GM12878 (cell line): ENCODE results near the gene KCNJ16. TPM values are rescaled to one million over a fixed set of nuclear protein-coding genes. Genes with fewer than 3 reads are reported as not detected.

ENCODE experiments used
- ATAC-seq: fragments of 200-7000 bp; cut with Tn5 transposase; 3 replicates; pipeline ENCODE4 v1.9.1; 2020; ENCODE audit warnings: mild to moderate bottlenecking, moderate library complexity
- BruUV-seq: library from RNA; stranded (reverse); fragments of 400-500 nt; replicated peaks from 2 replicates; lab custom pipeline; 2021; lab: Mats Ljungman, UMichigan
- CTCF ChIA-PET: fragments of 300-600 bp; sonication (Branson Sonifier 250); formaldehyde crosslinking; extraction: SDS; loops from one replicate; lab custom pipeline; 2021; ENCODE audit warnings: inconsistent platforms; lab: Yijun Ruan, JAX
- POLR2A ChIA-PET: fragments of 350-600 bp; formaldehyde crosslinking; extraction: SDS; loops from one replicate; lab custom pipeline; 2021; ENCODE audit warnings: inconsistent platforms; lab: Charles Lee
- RAD21 ChIA-PET: fragments of 300-600 bp; sonication (Branson Sonifier 250); formaldehyde crosslinking; loops from one replicate; lab custom pipeline; 2023; ENCODE audit warnings: antibody characterized with exemption; ENCODE audit not compliant: unreplicated experiment; lab: Charles Lee
- SMC1A ChIA-PET: fragments of 300-600 bp; sonication (Branson Sonifier 250); formaldehyde crosslinking; loops from one replicate; lab custom pipeline; 2023; ENCODE audit not compliant: unreplicated experiment, uncharacterized antibody; lab: Charles Lee
- DNase-seq: peaks from one replicate; pipeline ENCODE4 v3.0.0-alpha.2; 2011; ENCODE audit warnings: low read depth, low spot score
- FAIRE-seq: peaks from 3 replicates; lab custom pipeline; 2011; peaks lifted over from hg19 to GRCh38; lab: Jason Lieb, UNC
- H2AFZ ChIP-seq: 2 replicates; pipeline ENCODE4 v1.6.0; 2011; ENCODE audit warnings: low read depth, low read length, control low read depth; ENCODE audit not compliant: control insufficient read depth
- H3K27ac ChIP-seq: 2 replicates; pipeline ENCODE4 v1.5.1; 2011; ENCODE audit warnings: control low read depth; ENCODE audit not compliant: control insufficient read depth, insufficient read depth
- H3K27me3 ChIP-seq, 2 experiments: replicated peaks in 1 of 2; 2 replicates each; pipeline versions ENCODE4 v1.6.0 to v1.6.1; 2011; ENCODE audit warnings: low read length in 1 of 2; ENCODE audit not compliant: control insufficient read depth in 2 of 2, insufficient read depth in 2 of 2
- H3K36me3 ChIP-seq, 2 experiments: 2 replicates each; pipeline ENCODE4 v1.5.1; 2011; ENCODE audit warnings: low read length in 1 of 2; ENCODE audit not compliant: control insufficient read depth in 2 of 2, insufficient read depth in 2 of 2
- H3K4me1 ChIP-seq: 2 replicates; pipeline ENCODE4 v1.6.1; 2011; ENCODE audit warnings: mild to moderate bottlenecking, low read length, moderate library complexity, mixed read lengths; ENCODE audit not compliant: control insufficient read depth, insufficient read depth
- H3K4me2 ChIP-seq: 2 replicates; pipeline ENCODE4 v1.6.0; 2011; ENCODE audit warnings: control low read depth; ENCODE audit not compliant: control insufficient read depth, insufficient read depth
- H3K4me3 ChIP-seq: fragments of 200-600 bp; sonication (generic); 2 replicates; pipeline ENCODE4 v1.5.1; 2016
- H3K79me2 ChIP-seq: 2 replicates; pipeline ENCODE4 v1.6.0; 2011; ENCODE audit warnings: low read length; ENCODE audit not compliant: control insufficient read depth, insufficient read depth
- H3K9ac ChIP-seq: 2 replicates; pipeline ENCODE4 v1.8.0; 2011; ENCODE audit warnings: low read length, control low read depth, mixed read lengths; ENCODE audit not compliant: control insufficient read depth, insufficient read depth
- H3K9me3 ChIP-seq: replicated peaks from 3 replicates; pipeline ENCODE4 v1.5.1; 2011; ENCODE audit warnings: mild to moderate bottlenecking, low read length; ENCODE audit not compliant: control insufficient read depth, insufficient read depth
- H4K20me1 ChIP-seq: 2 replicates; pipeline ENCODE4 v1.6.0; 2011; ENCODE audit not compliant: control insufficient read depth, insufficient read depth
- BACH1 ChIP-seq: fragments of 450-650 bp; IDR thresholded peaks from 2 replicates; pipeline ENCODE4 v1.6.1; 2017; ENCODE audit warnings: mild to moderate bottlenecking, borderline replicate concordance
- BCL11A ChIP-seq: IDR thresholded peaks from 2 replicates; pipeline ENCODE4 v1.6.1; 2011; ENCODE audit warnings: low read depth, low read length
- BCL3 ChIP-seq: IDR thresholded peaks from 2 replicates; pipeline ENCODE4 v1.6.1; 2011; ENCODE audit warnings: borderline replicate concordance, low read depth, mild to moderate bottlenecking, moderate library complexity, low read length; ENCODE audit not compliant: insufficient read depth, poor library complexity, severe bottlenecking
- CREM ChIP-seq: IDR thresholded peaks from 2 replicates; pipeline ENCODE4 v1.6.1; 2014; ENCODE audit warnings: antibody characterized with exemption, low read depth
- EP300 ChIP-seq, 2 experiments: fragments of 150-350 bp in 1 of 2; IDR thresholded peaks; 2 replicates each; pipeline ENCODE4 v1.6.1; 2011 to 2012; ENCODE audit warnings: low read depth in 2 of 2, low read length in 2 of 2, borderline replicate concordance in 1 of 2, improper control_type of control experiment in 1 of 2, inconsistent platforms in 1 of 2; ENCODE audit not compliant: control insufficient read depth in 1 of 2
- IRF4 ChIP-seq: IDR thresholded peaks from 2 replicates; pipeline ENCODE4 v1.6.1; 2011; ENCODE audit warnings: low read depth, low read length
- MXI1 ChIP-seq: fragments of 150-350 bp; IDR thresholded peaks from 2 replicates; pipeline ENCODE4 v1.6.1; 2011; ENCODE audit warnings: low read depth, mild to moderate bottlenecking, inconsistent platforms, low read length, improper control_type of control experiment
- MYB ChIP-seq: fragments of 150-350 bp; IDR thresholded peaks from 2 replicates; pipeline ENCODE4 v1.6.1; 2014; ENCODE audit warnings: mild to moderate bottlenecking, low read depth, low read length, borderline replicate concordance
- NFXL1 ChIP-seq: fragments of 450-650 bp; IDR thresholded peaks from 2 replicates; pipeline ENCODE4 v1.6.1; 2017; ENCODE audit warnings: antibody characterized with exemption, mild to moderate bottlenecking, borderline replicate concordance
- PAX8 ChIP-seq: fragments of 450-650 bp; IDR thresholded peaks from 2 replicates; pipeline ENCODE4 v1.6.1; 2017; ENCODE audit warnings: mild to moderate bottlenecking, moderate library complexity
- RCOR1 ChIP-seq: conservative IDR thresholded peaks from 2 replicates; pipeline ENCODE4 v1.6.1; 2012; ENCODE audit warnings: low read depth, low read length, improper control_type of control experiment
- SMARCA5 ChIP-seq: fragments of 450-650 bp; IDR thresholded peaks from 2 replicates; pipeline ENCODE4 v1.6.1; 2017; ENCODE audit warnings: mild to moderate bottlenecking
- whole genome bisulfite sequencing: methylation state at CpG from one replicate; pipeline ENCODE4 v1.1.6; 2016; ENCODE audit warnings: low lambda C conversion rate; ENCODE audit not compliant: insufficient replicate concordance, insufficient coverage; ENCODE audit errors: missing lambda C conversion rate; 5-methylcytosine and 5-hydroxymethylcytosine counted together
- in situ Hi-C: fragments of 300-500 bp; cut with MboI; formaldehyde crosslinking; loops from 9 replicates; pipeline ENCODE4 v1.14.3; 2018; ENCODE audit warnings: mixed read lengths
- intact Hi-C: fragments of 100-400 bp; cut with micrococcal nuclease; formaldehyde crosslinking; loops from one replicate; pipeline ENCODE4 v1.14.2; 2022; ENCODE audit not compliant: unreplicated experiment
- polyA plus RNA-seq, 11 experiments: library from polyadenylated mRNA; depleted of rRNA in 4 of 11; unstranded in 6 of 11; stranded (reverse) in 5 of 11; fragments of >200 nt; fragmentation: Nextera tagmentation in 4 of 11; fragmentation: Illumina TruSeq in 1 of 11; extraction: Ambion mirVana in 4 of 11; extraction: Trizol in 1 of 11; gene quantifications; 1 replicate in 1 of 11; 2 replicates in 10 of 11; pipeline versions ENCODE4 v1.2.1 to v1.2.3, GENCODE V29; 2011 to 2016; ENCODE audit warnings: inconsistent platforms in 2 of 11, missing spikeins in 2 of 11, low read depth in 1 of 11
- total RNA-seq, 4 experiments: library from RNA; depleted of rRNA in 3 of 4; stranded (reverse); fragments of >200 nt in 3 of 4; fragmentation: Illumina TruSeq in 1 of 4; extraction: Trizol in 1 of 4; gene quantifications; 2 replicates each; pipeline versions ENCODE4 v1.2.1 to v1.2.3, GENCODE V29; 2013 to 2021
- TF ChIP-seq, protein P1 (sequence below): IDR thresholded peaks from 2 replicates; pipeline ENCODE4 v1.6.1; 2011; ENCODE audit warnings: low read depth, low read length, improper control_type of control experiment, borderline replicate concordance
- TF ChIP-seq, protein P2 (sequence below): fragments of 150-350 bp; IDR thresholded peaks from 2 replicates; pipeline ENCODE4 v1.6.1; 2014; ENCODE audit warnings: mild to moderate bottlenecking, low read depth, low read length
- TF ChIP-seq, protein P3 (sequence below): fragments of 450-650 bp; IDR thresholded peaks from 2 replicates; pipeline ENCODE4 v1.6.1; 2017; ENCODE audit warnings: mild to moderate bottlenecking, moderate library complexity

The KCNJ16 gene
- total and polyA plus RNA-seq, 10 of the 15 experiments (the other 5 are each of a cell fraction or from before 2014, with no cell fraction given) = 0.08 to 0.24 (median 0.20) TPM; not detected in 7

- TF ChIP-seq MXI1 (no peak), BACH1 (no peak), EP300 (IDR thresholded peaks at IDR 0.05; ENCODE audit: borderline replicate concordance in 1 of 2, control insufficient read depth in 1 of 2, low read depth in 2 of 2, low read length in 2 of 2) (no peak), RCOR1 (no peak), NFXL1 (no peak), CREM (no peak), BCL11A (no peak)
- TF ChIP-seq, protein P1, sequence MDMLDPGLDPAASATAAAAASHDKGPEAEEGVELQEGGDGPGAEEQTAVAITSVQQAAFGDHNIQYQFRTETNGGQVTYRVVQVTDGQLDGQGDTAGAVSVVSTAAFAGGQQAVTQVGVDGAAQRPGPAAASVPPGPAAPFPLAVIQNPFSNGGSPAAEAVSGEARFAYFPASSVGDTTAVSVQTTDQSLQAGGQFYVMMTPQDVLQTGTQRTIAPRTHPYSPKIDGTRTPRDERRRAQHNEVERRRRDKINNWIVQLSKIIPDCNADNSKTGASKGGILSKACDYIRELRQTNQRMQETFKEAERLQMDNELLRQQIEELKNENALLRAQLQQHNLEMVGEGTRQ = no peak
- TF ChIP-seq, protein P2, sequence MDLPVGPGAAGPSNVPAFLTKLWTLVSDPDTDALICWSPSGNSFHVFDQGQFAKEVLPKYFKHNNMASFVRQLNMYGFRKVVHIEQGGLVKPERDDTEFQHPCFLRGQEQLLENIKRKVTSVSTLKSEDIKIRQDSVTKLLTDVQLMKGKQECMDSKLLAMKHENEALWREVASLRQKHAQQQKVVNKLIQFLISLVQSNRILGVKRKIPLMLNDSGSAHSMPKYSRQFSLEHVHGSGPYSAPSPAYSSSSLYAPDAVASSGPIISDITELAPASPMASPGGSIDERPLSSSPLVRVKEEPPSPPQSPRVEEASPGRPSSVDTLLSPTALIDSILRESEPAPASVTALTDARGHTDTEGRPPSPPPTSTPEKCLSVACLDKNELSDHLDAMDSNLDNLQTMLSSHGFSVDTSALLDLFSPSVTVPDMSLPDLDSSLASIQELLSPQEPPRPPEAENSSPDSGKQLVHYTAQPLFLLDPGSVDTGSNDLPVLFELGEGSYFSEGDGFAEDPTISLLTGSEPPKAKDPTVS = no peak
Measured at GRCh38 chr17:70067134-70067533, 7.9 kb upstream of the KCNJ16 start (continued).

DNA sequence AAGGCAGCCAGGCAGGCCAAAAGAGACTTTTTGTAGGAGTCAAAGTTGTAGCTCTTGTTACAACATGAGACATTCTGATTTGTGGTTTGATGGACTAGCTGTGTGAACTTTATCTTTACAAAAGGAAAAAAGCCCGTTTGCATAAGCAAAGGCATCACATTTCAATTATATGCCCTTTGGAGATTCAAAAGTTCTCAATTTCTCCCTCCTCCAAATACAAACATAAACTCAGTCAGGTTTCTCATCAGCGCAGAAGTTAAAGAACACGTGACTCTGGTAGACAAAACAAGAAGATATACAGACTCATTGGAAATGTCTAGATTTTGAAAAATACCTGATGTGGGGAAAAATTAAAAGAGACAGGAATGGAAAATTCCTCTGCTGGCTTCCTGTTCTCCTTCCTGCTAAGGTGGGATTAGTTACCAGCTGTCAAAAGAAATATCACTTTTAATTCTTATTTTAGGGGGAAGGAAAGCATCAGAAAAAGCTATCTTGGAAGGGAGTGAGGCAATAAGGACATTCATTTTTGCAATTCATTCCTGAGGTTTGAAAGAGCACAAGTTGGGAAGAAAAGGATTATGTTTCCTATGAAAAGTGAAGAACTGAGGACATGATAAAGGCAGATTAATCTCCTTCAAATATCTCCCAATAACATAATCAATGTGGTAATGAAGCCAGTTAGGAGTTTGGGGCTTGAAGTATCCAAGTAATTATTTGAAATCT, 4.6 kb upstream of the KCNJ16 start:
- Histone ChIP-seq H3K4me2 (no peak overlapping the region), H2AFZ (no peak overlapping the region), H3K79me2 (no peaks in the 10 kb centered on the region), H3K4me1 (no peaks in the 10 kb centered on the region), H3K36me3 (no peaks in the 10 kb centered on the region), H3K9ac (no peak overlapping the region), H3K27ac (no peak overlapping the region), H3K4me3 (no peak overlapping the region), H4K20me1 (no peaks in the 10 kb centered on the region), H3K27me3 (no peaks in the 10 kb centered on the region), H3K9me3 (no peaks in the 10 kb centered on the region)
- ATAC-seq (no peak), DNase-seq (no peak), FAIRE-seq (no peak)
- no TSS peak for BruUV-seq
- in situ Hi-C loops (no loop called here), intact Hi-C loops (no loop called here)
- RAD21 ChIA-PET = no interaction called here
- POLR2A ChIA-PET = no interaction called here
- 22% methylated on average over 3 of the region's 3 CpGs for WGBS
- SMC1A ChIA-PET = interaction anchor here (0.6 to 0.8 kb wide), 2 partner anchors 8 to 16 kb away, joined by 3 to 4 read pairs; no protein-coding TSS in a partner anchor
- CTCF ChIA-PET = no interaction called here
- TF ChIP-seq, protein P3, sequence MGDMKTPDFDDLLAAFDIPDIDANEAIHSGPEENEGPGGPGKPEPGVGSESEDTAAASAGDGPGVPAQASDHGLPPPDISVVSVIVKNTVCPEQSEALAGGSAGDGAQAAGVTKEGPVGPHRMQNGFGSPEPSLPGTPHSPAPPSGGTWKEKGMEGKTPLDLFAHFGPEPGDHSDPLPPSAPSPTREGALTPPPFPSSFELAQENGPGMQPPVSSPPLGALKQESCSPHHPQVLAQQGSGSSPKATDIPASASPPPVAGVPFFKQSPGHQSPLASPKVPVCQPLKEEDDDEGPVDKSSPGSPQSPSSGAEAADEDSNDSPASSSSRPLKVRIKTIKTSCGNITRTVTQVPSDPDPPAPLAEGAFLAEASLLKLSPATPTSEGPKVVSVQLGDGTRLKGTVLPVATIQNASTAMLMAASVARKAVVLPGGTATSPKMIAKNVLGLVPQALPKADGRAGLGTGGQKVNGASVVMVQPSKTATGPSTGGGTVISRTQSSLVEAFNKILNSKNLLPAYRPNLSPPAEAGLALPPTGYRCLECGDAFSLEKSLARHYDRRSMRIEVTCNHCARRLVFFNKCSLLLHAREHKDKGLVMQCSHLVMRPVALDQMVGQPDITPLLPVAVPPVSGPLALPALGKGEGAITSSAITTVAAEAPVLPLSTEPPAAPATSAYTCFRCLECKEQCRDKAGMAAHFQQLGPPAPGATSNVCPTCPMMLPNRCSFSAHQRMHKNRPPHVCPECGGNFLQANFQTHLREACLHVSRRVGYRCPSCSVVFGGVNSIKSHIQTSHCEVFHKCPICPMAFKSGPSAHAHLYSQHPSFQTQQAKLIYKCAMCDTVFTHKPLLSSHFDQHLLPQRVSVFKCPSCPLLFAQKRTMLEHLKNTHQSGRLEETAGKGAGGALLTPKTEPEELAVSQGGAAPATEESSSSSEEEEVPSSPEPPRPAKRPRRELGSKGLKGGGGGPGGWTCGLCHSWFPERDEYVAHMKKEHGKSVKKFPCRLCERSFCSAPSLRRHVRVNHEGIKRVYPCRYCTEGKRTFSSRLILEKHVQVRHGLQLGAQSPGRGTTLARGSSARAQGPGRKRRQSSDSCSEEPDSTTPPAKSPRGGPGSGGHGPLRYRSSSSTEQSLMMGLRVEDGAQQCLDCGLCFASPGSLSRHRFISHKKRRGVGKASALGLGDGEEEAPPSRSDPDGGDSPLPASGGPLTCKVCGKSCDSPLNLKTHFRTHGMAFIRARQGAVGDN = no peak
- TF ChIP-seq SMARCA5 = no peak
- TF ChIP-seq MYB = no peak
- TF ChIP-seq IRF4 = no peak
- no peak for TF ChIP-seq BCL3
- no peak for TF ChIP-seq PAX8
